MCF 10A (cell line): ENCODE data around the gene KRTAP20-3. TPM values are rescaled to one million over a fixed set of nuclear protein-coding genes. Genes with fewer than 3 reads are reported as not detected.

Source experiments
- BruUV-seq: library from RNA; stranded (reverse); fragments of 400-500 nt; replicated peaks from 2 replicates; lab custom pipeline; 2021; lab: Mats Ljungman, UMichigan
- CTCF ChIA-PET: fragments of 300-600 bp; sonication (Branson Sonifier 250); formaldehyde crosslinking; extraction: SDS; loops from one replicate; lab custom pipeline; 2021; ENCODE audit warnings: antibody characterized with exemption, inconsistent platforms; lab: Yijun Ruan, JAX
- POLR2A ChIA-PET: fragments of 300-600, 350-650 bp; sonication (Branson Sonifier 250); formaldehyde crosslinking; extraction: SDS; loops from one replicate; lab custom pipeline; 2020; ENCODE audit warnings: antibody characterized with exemption, inconsistent platforms; lab: Yijun Ruan, JAX
- DNase-seq: peaks from one replicate; pipeline ENCODE4 v3.0.0-alpha.2; 2018; ENCODE audit not compliant: unreplicated experiment
- H3K27ac Mint-ChIP-seq: one replicate; pipeline ENCODE4 v1.8.0; 2022; ENCODE audit warnings: mild to moderate bottlenecking, low read depth, mixed read lengths; ENCODE audit not compliant: unreplicated experiment
- H3K27me3 Mint-ChIP-seq: one replicate; pipeline ENCODE4 v1.8.0; 2022; ENCODE audit warnings: mixed read lengths; ENCODE audit not compliant: insufficient read depth, unreplicated experiment
- H3K36me3 Mint-ChIP-seq: one replicate; pipeline ENCODE4 v1.8.0; 2022; ENCODE audit warnings: mild to moderate bottlenecking, moderate library complexity, mixed read lengths; ENCODE audit not compliant: insufficient read depth, unreplicated experiment
- H3K4me1 Mint-ChIP-seq: one replicate; pipeline ENCODE4 v1.8.0; 2022; ENCODE audit warnings: mixed read lengths; ENCODE audit not compliant: insufficient read depth, unreplicated experiment
- H3K4me3 Mint-ChIP-seq: one replicate; pipeline ENCODE4 v1.8.0; 2022; ENCODE audit warnings: mild to moderate bottlenecking, moderate library complexity, mixed read lengths; ENCODE audit not compliant: unreplicated experiment
- H3K9me3 Mint-ChIP-seq: one replicate; pipeline ENCODE4 v1.8.0; 2022; ENCODE audit warnings: mixed read lengths; ENCODE audit not compliant: unreplicated experiment
- intact Hi-C: fragments of 100-400 bp; cut with micrococcal nuclease; formaldehyde crosslinking; loops from 2 replicates; pipeline ENCODE4 v1.14.1; 2022
- total RNA-seq: library from RNA; stranded (reverse); gene quantifications from 2 replicates; pipeline ENCODE4 v1.2.3, GENCODE V29; 2022
- TF ChIP-seq, protein P1 (sequence below): fragments of 200-600 bp; IDR thresholded peaks from one replicate; pipeline ENCODE4 v1.8.0; 2022; ENCODE audit warnings: antibody characterized with exemption, mild to moderate bottlenecking; ENCODE audit not compliant: unreplicated experiment

KRTAP20-3 gene
- total RNA-seq, 1 experiment from 2014 or later, result not detected

GRCh38 chr21:30674312-30674711 is 31.6 kb downstream of the KRTAP20-3 start:
- Mint-ChIP-seq H3K4me1 (no peaks in the 10 kb centered on the region), H3K36me3 (no peaks in the 10 kb centered on the region), H3K27ac (no peak overlapping the region), H3K4me3 (no peak overlapping the region), H3K9me3 (peaks cover 8% of the 10 kb centered on the region), H3K27me3 (peaks cover 28% of the 10 kb centered on the region)
- intact Hi-C loops, result no loop called here
- TF ChIP-seq, protein P1, sequence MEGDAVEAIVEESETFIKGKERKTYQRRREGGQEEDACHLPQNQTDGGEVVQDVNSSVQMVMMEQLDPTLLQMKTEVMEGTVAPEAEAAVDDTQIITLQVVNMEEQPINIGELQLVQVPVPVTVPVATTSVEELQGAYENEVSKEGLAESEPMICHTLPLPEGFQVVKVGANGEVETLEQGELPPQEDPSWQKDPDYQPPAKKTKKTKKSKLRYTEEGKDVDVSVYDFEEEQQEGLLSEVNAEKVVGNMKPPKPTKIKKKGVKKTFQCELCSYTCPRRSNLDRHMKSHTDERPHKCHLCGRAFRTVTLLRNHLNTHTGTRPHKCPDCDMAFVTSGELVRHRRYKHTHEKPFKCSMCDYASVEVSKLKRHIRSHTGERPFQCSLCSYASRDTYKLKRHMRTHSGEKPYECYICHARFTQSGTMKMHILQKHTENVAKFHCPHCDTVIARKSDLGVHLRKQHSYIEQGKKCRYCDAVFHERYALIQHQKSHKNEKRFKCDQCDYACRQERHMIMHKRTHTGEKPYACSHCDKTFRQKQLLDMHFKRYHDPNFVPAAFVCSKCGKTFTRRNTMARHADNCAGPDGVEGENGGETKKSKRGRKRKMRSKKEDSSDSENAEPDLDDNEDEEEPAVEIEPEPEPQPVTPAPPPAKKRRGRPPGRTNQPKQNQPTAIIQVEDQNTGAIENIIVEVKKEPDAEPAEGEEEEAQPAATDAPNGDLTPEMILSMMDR, result no peak
- no TSS peak for BruUV-seq
- ChIA-PET POLR2A (no interaction called here), CTCF (no interaction called here)
- no peak for DNase-seq

GRCh38 chr21:30676737-30677136 is 34.1 kb downstream of the KRTAP20-3 start:
- no TSS peak for BruUV-seq
- POLR2A ChIA-PET, result interaction anchor here (0.7 kb wide), 1 partner anchor 9 kb away, joined by 3 read pairs; no protein-coding TSS in a partner anchor
- DNase-seq, result no peak
- TF ChIP-seq, protein P1, result no peak
- H3K4me1 Mint-ChIP-seq, result no peaks in the 10 kb centered on the region
- no peak overlapping the region for H3K4me3 Mint-ChIP-seq
- no peaks in the 10 kb centered on the region for H3K36me3 Mint-ChIP-seq
- peaks cover 24% of the 10 kb centered on the region for H3K27me3 Mint-ChIP-seq
- H3K27ac Mint-ChIP-seq, result no peak overlapping the region
- H3K9me3 Mint-ChIP-seq, result no peaks in the 10 kb centered on the region
- CTCF ChIA-PET, result interaction anchor here (0.9 kb wide), 1 partner anchor 42 kb away, joined by 3 read pairs; no protein-coding TSS in a partner anchor
- intact Hi-C loops, result no loop called here

GRCh38 chr21:30680586-30680985 is 37.9 kb downstream of the KRTAP20-3 start:
- TF ChIP-seq, protein P1, result no peak

GRCh38 chr21:30684506-30684905 is 41.8 kb downstream of the KRTAP20-3 start:
- TF ChIP-seq, protein P1, result no peak
- DNase-seq, result no peak
- ChIA-PET CTCF (no interaction called here), POLR2A (no interaction called here)
- H3K4me1 Mint-ChIP-seq, result no peaks in the 10 kb centered on the region
- peaks cover 44% of the 10 kb centered on the region for H3K27me3 Mint-ChIP-seq
- H3K27ac Mint-ChIP-seq, result no peak overlapping the region
- H3K36me3 Mint-ChIP-seq, result no peaks in the 10 kb centered on the region
- no TSS peak for BruUV-seq
- intact Hi-C loops, result no loop called here
- H3K4me3 Mint-ChIP-seq, result no peak overlapping the region
- H3K9me3 Mint-ChIP-seq, result peaks cover 6% of the 10 kb centered on the region

More at GRCh38 chr21:30680586-30680985, 37.9 kb downstream of the KRTAP20-3 start:
- intact Hi-C loops, result no loop called here
- Mint-ChIP-seq H3K4me3 (no peak overlapping the region), H3K27ac (no peak overlapping the region), H3K36me3 (no peaks in the 10 kb centered on the region), H3K27me3 (peaks cover 32% of the 10 kb centered on the region), H3K4me1 (no peaks in the 10 kb centered on the region), H3K9me3 (peaks cover 6% of the 10 kb centered on the region)
- BruUV-seq, result no TSS peak
- CTCF ChIA-PET, result no interaction called here
- DNase-seq, result no peak
- POLR2A ChIA-PET, result no interaction called here
